Measurements from ENCODE around the gene SURF4. TPM values are rescaled to one million over a fixed set of nuclear protein-coding genes. Genes with fewer than 3 reads are reported as not detected.

SURF4 gene
- total RNA-seq, 1 experiment from 2014 or later = 171 TPM

DNA sequence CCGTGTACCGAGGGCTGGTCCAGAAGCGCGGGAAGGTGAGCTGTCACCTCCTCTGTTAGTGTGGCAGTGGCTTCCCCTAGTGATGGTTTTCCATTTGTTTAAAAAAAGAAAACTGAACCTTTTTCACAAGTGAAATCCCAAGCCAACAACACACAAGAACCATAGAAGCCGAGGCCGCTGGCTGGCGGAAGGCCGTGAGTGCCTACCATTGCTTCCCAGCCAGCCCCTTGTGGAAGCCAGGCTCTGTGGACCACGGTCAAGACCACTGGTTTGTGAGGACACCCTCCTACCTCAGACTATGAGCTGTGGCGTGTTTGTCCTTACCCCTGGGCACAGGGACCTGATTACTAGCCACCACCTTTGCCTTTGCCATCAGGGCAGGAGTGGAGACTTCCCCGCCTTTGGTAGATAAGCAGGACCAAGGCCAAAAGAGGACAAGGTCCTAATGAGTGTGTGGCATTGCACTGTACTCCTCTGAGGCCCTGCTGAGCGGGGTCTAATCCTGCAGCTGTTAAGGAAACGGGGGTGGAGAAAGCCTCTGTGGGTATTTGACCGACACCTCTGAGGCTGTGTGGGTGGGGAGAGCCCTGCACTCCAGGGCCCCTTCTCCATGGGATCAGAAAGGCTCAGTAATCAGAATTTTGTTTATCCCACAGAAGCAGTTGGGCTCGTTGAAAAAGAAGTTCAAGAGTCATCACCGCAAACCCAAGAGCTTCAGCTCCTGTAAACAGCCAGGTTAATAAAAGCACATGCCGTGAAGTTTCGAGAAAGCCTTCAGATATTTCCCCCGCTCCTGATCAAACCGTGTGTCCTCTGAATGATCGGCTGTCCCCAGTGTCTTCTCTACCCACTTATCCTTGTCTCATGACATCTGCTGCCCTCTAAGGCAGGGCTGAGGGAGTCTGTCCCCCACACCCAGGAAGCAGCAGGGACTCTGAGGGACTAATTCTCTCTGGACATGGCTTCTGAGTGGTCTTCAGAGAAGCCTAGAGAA, 15.2 kb downstream of the SURF4 start (continued):
- TF ChIP-seq, protein P1, sequence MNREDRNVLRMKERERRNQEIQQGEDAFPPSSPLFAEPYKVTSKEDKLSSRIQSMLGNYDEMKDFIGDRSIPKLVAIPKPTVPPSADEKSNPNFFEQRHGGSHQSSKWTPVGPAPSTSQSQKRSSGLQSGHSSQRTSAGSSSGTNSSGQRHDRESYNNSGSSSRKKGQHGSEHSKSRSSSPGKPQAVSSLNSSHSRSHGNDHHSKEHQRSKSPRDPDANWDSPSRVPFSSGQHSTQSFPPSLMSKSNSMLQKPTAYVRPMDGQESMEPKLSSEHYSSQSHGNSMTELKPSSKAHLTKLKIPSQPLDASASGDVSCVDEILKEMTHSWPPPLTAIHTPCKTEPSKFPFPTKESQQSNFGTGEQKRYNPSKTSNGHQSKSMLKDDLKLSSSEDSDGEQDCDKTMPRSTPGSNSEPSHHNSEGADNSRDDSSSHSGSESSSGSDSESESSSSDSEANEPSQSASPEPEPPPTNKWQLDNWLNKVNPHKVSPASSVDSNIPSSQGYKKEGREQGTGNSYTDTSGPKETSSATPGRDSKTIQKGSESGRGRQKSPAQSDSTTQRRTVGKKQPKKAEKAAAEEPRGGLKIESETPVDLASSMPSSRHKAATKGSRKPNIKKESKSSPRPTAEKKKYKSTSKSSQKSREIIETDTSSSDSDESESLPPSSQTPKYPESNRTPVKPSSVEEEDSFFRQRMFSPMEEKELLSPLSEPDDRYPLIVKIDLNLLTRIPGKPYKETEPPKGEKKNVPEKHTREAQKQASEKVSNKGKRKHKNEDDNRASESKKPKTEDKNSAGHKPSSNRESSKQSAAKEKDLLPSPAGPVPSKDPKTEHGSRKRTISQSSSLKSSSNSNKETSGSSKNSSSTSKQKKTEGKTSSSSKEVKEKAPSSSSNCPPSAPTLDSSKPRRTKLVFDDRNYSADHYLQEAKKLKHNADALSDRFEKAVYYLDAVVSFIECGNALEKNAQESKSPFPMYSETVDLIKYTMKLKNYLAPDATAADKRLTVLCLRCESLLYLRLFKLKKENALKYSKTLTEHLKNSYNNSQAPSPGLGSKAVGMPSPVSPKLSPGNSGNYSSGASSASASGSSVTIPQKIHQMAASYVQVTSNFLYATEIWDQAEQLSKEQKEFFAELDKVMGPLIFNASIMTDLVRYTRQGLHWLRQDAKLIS (CRISPR knock-in tag; IDR thresholded peaks at IDR 0.05; ENCODE audit: borderline replicate concordance) = no peak
- TF ChIP-seq ZNF396 (CRISPR knock-in tag; IDR thresholded peaks at IDR 0.05; ENCODE audit: borderline replicate concordance) (no peak), SMAD4 (CRISPR knock-in tag; IDR thresholded peaks at IDR 0.05) (no peak), SMAD3 (CRISPR knock-in tag; IDR thresholded peaks at IDR 0.05; ENCODE audit: borderline replicate concordance) (no peak), PRRX2 (CRISPR knock-in tag; IDR thresholded peaks at IDR 0.05) (no peak), FOXK1 (CRISPR knock-in tag; IDR thresholded peaks at IDR 0.05) (no peak), CREM (CRISPR knock-in tag; IDR thresholded peaks at IDR 0.05) (no peak), ATF2 (CRISPR knock-in tag; IDR thresholded peaks at IDR 0.05; ENCODE audit: borderline replicate concordance, low read depth) (no peak)
- TF ChIP-seq, protein P2, sequence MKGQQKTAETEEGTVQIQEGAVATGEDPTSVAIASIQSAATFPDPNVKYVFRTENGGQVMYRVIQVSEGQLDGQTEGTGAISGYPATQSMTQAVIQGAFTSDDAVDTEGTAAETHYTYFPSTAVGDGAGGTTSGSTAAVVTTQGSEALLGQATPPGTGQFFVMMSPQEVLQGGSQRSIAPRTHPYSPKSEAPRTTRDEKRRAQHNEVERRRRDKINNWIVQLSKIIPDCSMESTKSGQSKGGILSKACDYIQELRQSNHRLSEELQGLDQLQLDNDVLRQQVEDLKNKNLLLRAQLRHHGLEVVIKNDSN (CRISPR knock-in tag; IDR thresholded peaks at IDR 0.05) = no peak

GRCh38 chr9:133359399-133360175, 16.3 kb downstream of the SURF4 start:
- H3K4me1 Mint-ChIP-seq = peaks cover 16% of the 10 kb centered on the region
- peaks cover 45% of the 10 kb centered on the region for H3K36me3 Mint-ChIP-seq
- ATAC-seq (peak; percentile 38), DNase-seq (ENCODE audit: low spot score) (peak; percentile 56)
- no peak for TF ChIP-seq ELF4 (CRISPR knock-in tag; IDR thresholded peaks at IDR 0.05; ENCODE audit: low read depth)
- no peak for TF ChIP-seq JAZF1 (CRISPR knock-in tag; IDR thresholded peaks at IDR 0.05)
- TF ChIP-seq IRF1 (CRISPR knock-in tag; IDR thresholded peaks at IDR 0.05) = no peak
- TF ChIP-seq TEAD4 (CRISPR knock-in tag; IDR thresholded peaks at IDR 0.05) = no peak
- TF ChIP-seq ZNF281 (CRISPR knock-in tag; IDR thresholded peaks at IDR 0.05) = no peak
- TF ChIP-seq, protein P3, sequence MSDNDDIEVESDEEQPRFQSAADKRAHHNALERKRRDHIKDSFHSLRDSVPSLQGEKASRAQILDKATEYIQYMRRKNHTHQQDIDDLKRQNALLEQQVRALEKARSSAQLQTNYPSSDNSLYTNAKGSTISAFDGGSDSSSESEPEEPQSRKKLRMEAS (CRISPR knock-in tag; IDR thresholded peaks at IDR 0.05) = no peak
- TF ChIP-seq ZNF121 (CRISPR knock-in tag; IDR thresholded peaks at IDR 0.05) = no peak
- TF ChIP-seq ZNF416 (CRISPR knock-in tag; IDR thresholded peaks at IDR 0.05) = no peak
- TF ChIP-seq ZNF232 (CRISPR knock-in tag; IDR thresholded peaks at IDR 0.05) = no peak
- no peak for TF ChIP-seq USF2 (CRISPR knock-in tag; IDR thresholded peaks at IDR 0.05)
- H3K4me3 Mint-ChIP-seq = 0 out of 2 replicates have a peak overlapping the region, but pooled peaks have one; percentile 4
- no peak overlapping the region for H3K27ac Mint-ChIP-seq
- no peaks in the 10 kb centered on the region for H3K9me3 Mint-ChIP-seq
- ChIA-PET CTCF (interaction anchor here (1.2 to 1.4 kb wide), 2 partner anchors 17 to 18 kb away, joined by 3 to 7 read pairs; no protein-coding TSS in a partner anchor), POLR2A (no interaction called here)
- no peaks in the 10 kb centered on the region for H3K27me3 Mint-ChIP-seq (ENCODE audit: low read depth)
